K562 (cell line): ENCODE results near the gene SEMA6B. TPM values are rescaled to one million over a fixed set of nuclear protein-coding genes. Genes with fewer than 3 reads are reported as not detected.

Experiments used
- BRF1 ChIP-seq: IDR thresholded peaks from 3 replicates; pipeline ENCODE4 v1.6.1; 2011; ENCODE audit warnings: borderline replicate concordance, mild to moderate bottlenecking; ENCODE audit not compliant: insufficient read length; ENCODE audit errors: extremely low read depth
- ESRRA ChIP-seq: fragments of 450-650 bp; IDR thresholded peaks from 2 replicates; pipeline ENCODE4 v1.6.1; 2014; ENCODE audit warnings: low read depth, mild to moderate bottlenecking, moderate library complexity, borderline replicate concordance
- FOXJ2 ChIP-seq: fragments of 200-800 bp; sonication (Bioruptor generic); IDR thresholded peaks from 2 replicates; pipeline ENCODE4 v1.6.1; 2016; ENCODE audit warnings: missing genetic modification characterization, missing compliant biosample characterization
- HNRNPL ChIP-seq: fragments of 200-400 bp; formaldehyde crosslinking; IDR thresholded peaks from 2 replicates; pipeline ENCODE4 v1.6.1; 2017; ENCODE audit warnings: low read depth, mild to moderate bottlenecking, low read length
- LARP7 ChIP-seq: fragments of 450-650 bp; IDR thresholded peaks from 2 replicates; pipeline ENCODE4 v1.6.1; 2016
- LCOR ChIP-seq: sonication (generic); formaldehyde crosslinking; IDR thresholded peaks from 2 replicates; pipeline ENCODE4 v1.8.0; 2022; ENCODE audit warnings: mild to moderate bottlenecking, missing genetic modification reagents
- MEF2A ChIP-seq: IDR thresholded peaks from 2 replicates; pipeline ENCODE4 v1.6.1; 2011; ENCODE audit warnings: low read depth, mild to moderate bottlenecking, low read length, moderate library complexity; ENCODE audit not compliant: control insufficient read depth
- RBM14 ChIP-seq: fragments of 200-400 bp; formaldehyde crosslinking; IDR thresholded peaks from 2 replicates; pipeline ENCODE4 v1.6.1; 2018; ENCODE audit warnings: low read depth, mild to moderate bottlenecking, low read length, moderate library complexity, borderline replicate concordance; ENCODE audit not compliant: insufficient read depth
- SRSF7 ChIP-seq: fragments of 200-400 bp; formaldehyde crosslinking; optimal IDR thresholded peaks from 2 replicates; pipeline ENCODE3; 2017; ENCODE audit warnings: mild to moderate bottlenecking, low read depth, low read length
- ZNF444 ChIP-seq: fragments of 250-450 bp; sonication (Bioruptor Pico); IDR thresholded peaks from 2 replicates; pipeline ENCODE4 v1.4.0; 2020; ENCODE audit warnings: mild to moderate bottlenecking, moderate library complexity
- polyA plus RNA-seq, 8 experiments: library from polyadenylated mRNA; depleted of rRNA in 4 of 8; stranded (reverse) in 5 of 8; unstranded in 3 of 8; fragments of >200 nt; fragmentation: Nextera tagmentation in 2 of 8; fragmentation: Illumina TruSeq in 1 of 8; extraction: Ambion mirVana in 2 of 8; extraction: Trizol in 1 of 8; gene quantifications; 2 replicates each; pipeline versions ENCODE4 v1.2.1 to v1.2.3, GENCODE V29; 2011 to 2014; ENCODE audit warnings: inconsistent platforms in 1 of 8, missing spikeins in 1 of 8
- total RNA-seq, 7 experiments: library from RNA; depleted of rRNA in 6 of 7; stranded (reverse); fragments of >200 nt in 6 of 7; fragmentation: Illumina TruSeq in 2 of 7; extraction: Trizol in 2 of 7; gene quantifications; 2 replicates each; pipeline versions ENCODE4 v1.2.1 to v1.2.3, GENCODE V29; 2011 to 2021; ENCODE audit warnings: low replicate concordance in 1 of 7
- TF ChIP-seq, protein P1 (sequence below), 2 experiments: fragments of 450-650 bp; conservative IDR thresholded peaks; 2 replicates each; pipeline ENCODE4 v1.6.1; 2017; ENCODE audit warnings: mild to moderate bottlenecking in 2 of 2, moderate library complexity in 2 of 2
- TF ChIP-seq, protein P2 (sequence below): fragments of 450-650 bp; IDR thresholded peaks from 2 replicates; pipeline ENCODE4 v1.6.1; 2018; ENCODE audit warnings: mild to moderate bottlenecking, low read depth; ENCODE audit not compliant: partially characterized antibody
- TF ChIP-seq, protein P3 (sequence below): sonication (generic); formaldehyde crosslinking; IDR thresholded peaks from 2 replicates; pipeline ENCODE4 v1.8.1; 2023; ENCODE audit warnings: mild to moderate bottlenecking, missing genetic modification reagents, moderate library complexity
- TF ChIP-seq, protein P4 (sequence below): sonication (generic); formaldehyde crosslinking; IDR thresholded peaks from 2 replicates; pipeline ENCODE4 v1.8.0; 2022; ENCODE audit warnings: mild to moderate bottlenecking, low read depth, missing genetic modification reagents
- TF ChIP-seq, protein P5 (sequence below): fragments of 150-350 bp; conservative IDR thresholded peaks from 2 replicates; pipeline ENCODE4 v1.6.1; 2014; ENCODE audit warnings: low read length
- TF ChIP-seq, protein P6 (sequence below): fragments of 450-650 bp; formaldehyde crosslinking; IDR thresholded peaks from 2 replicates; pipeline ENCODE4 v1.4.0; 2020; ENCODE audit warnings: mild to moderate bottlenecking, moderate library complexity

SEMA6B gene
- total and polyA plus RNA-seq, 9 of the 15 experiments (the other 6 are each of a cell fraction or from before 2014, with no cell fraction given) = 0.65 to 4.6 (median 2.5) TPM; not detected in 2

DNA sequence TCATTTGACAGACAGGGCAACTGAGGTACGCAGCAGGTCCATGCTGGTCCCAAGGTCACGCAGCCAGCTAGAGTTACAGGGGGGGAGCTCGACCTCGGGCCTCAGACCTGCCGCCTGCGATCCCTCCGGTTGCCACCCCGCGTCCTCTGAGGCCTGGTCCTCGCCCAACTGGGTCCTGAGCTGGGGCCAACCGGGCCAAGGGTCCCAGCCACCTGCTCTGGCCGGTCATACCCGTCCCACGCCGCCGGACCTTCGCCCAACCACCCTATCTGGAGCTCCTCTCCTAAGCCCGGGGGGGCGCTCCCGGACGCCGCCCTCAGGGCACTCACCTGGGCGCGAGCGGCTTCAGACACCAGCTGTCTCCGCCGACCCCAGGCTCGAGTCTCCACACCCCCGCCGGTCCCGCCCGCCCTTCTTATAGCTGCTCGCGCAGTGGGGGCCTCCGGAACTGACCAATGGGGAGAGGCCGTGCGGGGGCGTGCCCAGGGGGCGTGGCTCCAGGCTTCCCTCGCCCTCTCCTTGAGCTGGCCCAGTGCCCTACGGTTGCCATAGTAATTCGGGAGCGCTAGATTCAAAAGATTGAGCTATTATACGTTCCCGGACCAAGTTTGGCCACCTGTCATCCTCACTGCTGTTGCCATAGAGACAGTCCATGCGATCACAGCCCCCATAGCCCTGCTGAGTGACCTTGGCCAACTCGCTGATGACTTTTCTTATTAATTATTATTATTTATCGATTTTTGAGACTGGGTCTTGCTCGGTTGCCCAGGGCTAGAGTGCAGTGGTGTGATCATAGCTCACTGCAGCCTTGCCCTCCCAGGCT is 24.4 kb downstream of the SEMA6B start, which contains the start of gene PLIN5 (continued):
- TF ChIP-seq, protein P1, sequence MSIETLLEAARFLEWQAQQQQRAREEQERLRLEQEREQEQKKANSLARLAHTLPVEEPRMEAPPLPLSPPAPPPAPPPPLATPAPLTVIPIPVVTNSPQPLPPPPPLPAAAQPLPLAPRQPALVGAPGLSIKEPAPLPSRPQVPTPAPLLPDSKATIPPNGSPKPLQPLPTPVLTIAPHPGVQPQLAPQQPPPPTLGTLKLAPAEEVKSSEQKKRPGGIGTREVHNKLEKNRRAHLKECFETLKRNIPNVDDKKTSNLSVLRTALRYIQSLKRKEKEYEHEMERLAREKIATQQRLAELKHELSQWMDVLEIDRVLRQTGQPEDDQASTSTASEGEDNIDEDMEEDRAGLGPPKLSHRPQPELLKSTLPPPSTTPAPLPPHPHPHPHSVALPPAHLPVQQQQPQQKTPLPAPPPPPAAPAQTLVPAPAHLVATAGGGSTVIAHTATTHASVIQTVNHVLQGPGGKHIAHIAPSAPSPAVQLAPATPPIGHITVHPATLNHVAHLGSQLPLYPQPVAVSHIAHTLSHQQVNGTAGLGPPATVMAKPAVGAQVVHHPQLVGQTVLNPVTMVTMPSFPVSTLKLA (conservative IDR thresholded peaks at IDR 0.05) = peak; percentile 50 to 73; a peak in 3 of 4 replicates
- no peak for TF ChIP-seq ZNF444 (CRISPR knock-in tag)
- no peak for TF ChIP-seq LCOR
- TF ChIP-seq SRSF7 = no peak
- TF ChIP-seq LARP7 = no peak
- TF ChIP-seq, protein P2, sequence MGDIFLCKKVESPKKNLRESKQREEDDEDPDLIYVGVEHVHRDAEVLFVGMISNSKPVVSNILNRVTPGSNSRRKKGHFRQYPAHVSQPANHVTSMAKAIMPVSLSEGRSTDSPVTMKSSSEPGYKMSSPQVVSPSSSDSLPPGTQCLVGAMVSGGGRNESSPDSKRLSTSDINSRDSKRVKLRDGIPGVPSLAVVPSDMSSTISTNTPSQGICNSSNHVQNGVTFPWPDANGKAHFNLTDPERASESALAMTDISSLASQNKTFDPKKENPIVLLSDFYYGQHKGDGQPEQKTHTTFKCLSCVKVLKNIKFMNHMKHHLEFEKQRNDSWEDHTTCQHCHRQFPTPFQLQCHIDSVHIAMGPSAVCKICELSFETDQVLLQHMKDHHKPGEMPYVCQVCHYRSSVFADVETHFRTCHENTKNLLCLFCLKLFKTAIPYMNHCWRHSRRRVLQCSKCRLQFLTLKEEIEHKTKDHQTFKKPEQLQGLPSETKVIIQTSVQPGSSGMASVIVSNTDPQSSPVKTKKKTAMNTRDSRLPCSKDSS = no peak
- TF ChIP-seq, protein P3, sequence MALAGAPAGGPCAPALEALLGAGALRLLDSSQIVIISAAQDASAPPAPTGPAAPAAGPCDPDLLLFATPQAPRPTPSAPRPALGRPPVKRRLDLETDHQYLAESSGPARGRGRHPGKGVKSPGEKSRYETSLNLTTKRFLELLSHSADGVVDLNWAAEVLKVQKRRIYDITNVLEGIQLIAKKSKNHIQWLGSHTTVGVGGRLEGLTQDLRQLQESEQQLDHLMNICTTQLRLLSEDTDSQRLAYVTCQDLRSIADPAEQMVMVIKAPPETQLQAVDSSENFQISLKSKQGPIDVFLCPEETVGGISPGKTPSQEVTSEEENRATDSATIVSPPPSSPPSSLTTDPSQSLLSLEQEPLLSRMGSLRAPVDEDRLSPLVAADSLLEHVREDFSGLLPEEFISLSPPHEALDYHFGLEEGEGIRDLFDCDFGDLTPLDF (CRISPR knock-in tag) = no peak
- TF ChIP-seq, protein P4, sequence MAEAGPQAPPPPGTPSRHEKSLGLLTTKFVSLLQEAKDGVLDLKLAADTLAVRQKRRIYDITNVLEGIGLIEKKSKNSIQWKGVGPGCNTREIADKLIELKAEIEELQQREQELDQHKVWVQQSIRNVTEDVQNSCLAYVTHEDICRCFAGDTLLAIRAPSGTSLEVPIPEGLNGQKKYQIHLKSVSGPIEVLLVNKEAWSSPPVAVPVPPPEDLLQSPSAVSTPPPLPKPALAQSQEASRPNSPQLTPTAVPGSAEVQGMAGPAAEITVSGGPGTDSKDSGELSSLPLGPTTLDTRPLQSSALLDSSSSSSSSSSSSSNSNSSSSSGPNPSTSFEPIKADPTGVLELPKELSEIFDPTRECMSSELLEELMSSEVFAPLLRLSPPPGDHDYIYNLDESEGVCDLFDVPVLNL (CRISPR knock-in tag) = peak; percentile 63; the same call in 1 of the 2 replicates
- TF ChIP-seq MEF2A = no peak
- TF ChIP-seq ESRRA = 0 out of 2 replicates have a peak, but pooled peaks have one; percentile 65
- TF ChIP-seq, protein P5, sequence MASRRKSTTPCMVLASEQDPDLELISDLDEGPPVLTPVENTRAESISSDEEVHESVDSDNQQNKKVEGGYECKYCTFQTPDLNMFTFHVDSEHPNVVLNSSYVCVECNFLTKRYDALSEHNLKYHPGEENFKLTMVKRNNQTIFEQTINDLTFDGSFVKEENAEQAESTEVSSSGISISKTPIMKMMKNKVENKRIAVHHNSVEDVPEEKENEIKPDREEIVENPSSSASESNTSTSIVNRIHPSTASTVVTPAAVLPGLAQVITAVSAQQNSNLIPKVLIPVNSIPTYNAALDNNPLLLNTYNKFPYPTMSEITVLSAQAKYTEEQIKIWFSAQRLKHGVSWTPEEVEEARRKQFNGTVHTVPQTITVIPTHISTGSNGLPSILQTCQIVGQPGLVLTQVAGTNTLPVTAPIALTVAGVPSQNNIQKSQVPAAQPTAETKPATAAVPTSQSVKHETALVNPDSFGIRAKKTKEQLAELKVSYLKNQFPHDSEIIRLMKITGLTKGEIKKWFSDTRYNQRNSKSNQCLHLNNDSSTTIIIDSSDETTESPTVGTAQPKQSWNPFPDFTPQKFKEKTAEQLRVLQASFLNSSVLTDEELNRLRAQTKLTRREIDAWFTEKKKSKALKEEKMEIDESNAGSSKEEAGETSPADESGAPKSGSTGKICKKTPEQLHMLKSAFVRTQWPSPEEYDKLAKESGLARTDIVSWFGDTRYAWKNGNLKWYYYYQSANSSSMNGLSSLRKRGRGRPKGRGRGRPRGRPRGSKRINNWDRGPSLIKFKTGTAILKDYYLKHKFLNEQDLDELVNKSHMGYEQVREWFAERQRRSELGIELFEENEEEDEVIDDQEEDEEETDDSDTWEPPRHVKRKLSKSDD = no peak
- peak; percentile 63; the same call in 1 of the 2 replicates for TF ChIP-seq FOXJ2 (tag)
- no peak for TF ChIP-seq RBM14
- TF ChIP-seq HNRNPL = no peak
- TF ChIP-seq, protein P6, sequence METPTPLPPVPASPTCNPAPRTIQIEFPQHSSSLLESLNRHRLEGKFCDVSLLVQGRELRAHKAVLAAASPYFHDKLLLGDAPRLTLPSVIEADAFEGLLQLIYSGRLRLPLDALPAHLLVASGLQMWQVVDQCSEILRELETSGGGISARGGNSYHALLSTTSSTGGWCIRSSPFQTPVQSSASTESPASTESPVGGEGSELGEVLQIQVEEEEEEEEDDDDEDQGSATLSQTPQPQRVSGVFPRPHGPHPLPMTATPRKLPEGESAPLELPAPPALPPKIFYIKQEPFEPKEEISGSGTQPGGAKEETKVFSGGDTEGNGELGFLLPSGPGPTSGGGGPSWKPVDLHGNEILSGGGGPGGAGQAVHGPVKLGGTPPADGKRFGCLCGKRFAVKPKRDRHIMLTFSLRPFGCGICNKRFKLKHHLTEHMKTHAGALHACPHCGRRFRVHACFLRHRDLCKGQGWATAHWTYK = no peak
- TF ChIP-seq BRF1 = no peak
